Body of pancreas (tissue), 4 donors: ENCODE results near the gene SYNPR.

Source experiments
- POLR2A ChIP-seq, 3 donors: fragments of 450-650 bp; IDR thresholded peaks; one replicate each; pipeline ENCODE4 v1.6.1; 2016; ENCODE audit warnings: antibody characterized with exemption in 3 of 3, mild to moderate bottlenecking in 2 of 3
- TF ChIP-seq, protein P1 (sequence below), 7 experiments: fragments of 450-650 bp in 4 of 7; fragments of 200-600 bp in 3 of 7; sonication (generic) in 3 of 7; IDR thresholded peaks; one replicate each; pipeline ENCODE4 v1.5.1; 2016 to 2019; ENCODE audit warnings: antibody characterized with exemption in 7 of 7

DNA sequence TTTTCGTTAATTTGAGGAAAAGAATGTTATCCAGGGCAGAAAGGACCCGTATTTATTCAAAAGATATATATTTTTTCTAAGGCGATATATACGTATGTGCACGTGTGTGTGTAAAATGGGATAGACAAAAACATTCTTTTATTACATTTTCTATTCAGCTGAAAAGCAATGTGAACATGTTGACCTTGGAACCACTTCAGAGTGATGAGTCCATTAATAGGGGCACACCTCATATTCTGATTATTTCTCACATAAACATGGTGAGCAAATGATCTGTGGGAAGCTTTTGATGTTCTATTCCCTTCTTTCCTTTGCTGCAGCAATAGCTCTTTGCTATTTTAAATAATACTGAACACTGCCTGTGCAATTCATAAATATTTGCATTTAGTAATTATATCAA, 87.6 kb downstream of the SYNPR start:
- TF ChIP-seq, protein P1, sequence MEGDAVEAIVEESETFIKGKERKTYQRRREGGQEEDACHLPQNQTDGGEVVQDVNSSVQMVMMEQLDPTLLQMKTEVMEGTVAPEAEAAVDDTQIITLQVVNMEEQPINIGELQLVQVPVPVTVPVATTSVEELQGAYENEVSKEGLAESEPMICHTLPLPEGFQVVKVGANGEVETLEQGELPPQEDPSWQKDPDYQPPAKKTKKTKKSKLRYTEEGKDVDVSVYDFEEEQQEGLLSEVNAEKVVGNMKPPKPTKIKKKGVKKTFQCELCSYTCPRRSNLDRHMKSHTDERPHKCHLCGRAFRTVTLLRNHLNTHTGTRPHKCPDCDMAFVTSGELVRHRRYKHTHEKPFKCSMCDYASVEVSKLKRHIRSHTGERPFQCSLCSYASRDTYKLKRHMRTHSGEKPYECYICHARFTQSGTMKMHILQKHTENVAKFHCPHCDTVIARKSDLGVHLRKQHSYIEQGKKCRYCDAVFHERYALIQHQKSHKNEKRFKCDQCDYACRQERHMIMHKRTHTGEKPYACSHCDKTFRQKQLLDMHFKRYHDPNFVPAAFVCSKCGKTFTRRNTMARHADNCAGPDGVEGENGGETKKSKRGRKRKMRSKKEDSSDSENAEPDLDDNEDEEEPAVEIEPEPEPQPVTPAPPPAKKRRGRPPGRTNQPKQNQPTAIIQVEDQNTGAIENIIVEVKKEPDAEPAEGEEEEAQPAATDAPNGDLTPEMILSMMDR (IDR thresholded peaks at IDR 0.05), result no peak
- TF ChIP-seq POLR2A (IDR thresholded peaks at IDR 0.05), result no peak
